Hematopoietic multipotent progenitor cell treated with erythropoietin and hydrocortisone succinate and interleukin-3 and kit ligand, for 15 days (in vitro differentiated cells): ENCODE data around the gene CUX1.
"Not testable (repeated sequence)": the region's sequence is repeated elsewhere in the genome, so short reads cannot be mapped to it uniquely, and the experiment has no call there.

Source experiments
- DNase-seq: peaks from one replicate; pipeline ENCODE4 v3.0.0-alpha.2; 2015; ENCODE audit warnings: low spot score

CUX1 gene

DNA sequence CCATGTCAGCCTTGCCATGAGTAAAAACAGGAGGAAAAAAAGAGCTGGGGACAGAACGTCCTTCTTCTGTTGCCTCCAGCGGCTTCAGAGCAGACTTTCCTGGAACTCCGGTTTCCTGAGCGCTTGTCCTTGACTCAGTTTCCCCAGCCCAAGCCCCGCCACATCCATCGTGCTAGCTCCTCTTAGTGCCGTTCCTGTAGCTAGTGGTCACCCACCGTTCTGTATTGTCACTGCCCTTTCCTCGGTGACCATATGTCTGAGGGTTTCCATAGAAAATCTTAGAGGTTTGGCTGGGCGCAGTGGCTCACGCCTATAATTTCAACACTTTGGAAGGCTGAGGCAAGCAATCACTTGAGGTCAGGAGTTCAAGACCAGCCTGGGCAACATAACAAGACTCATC is 100.1 kb downstream of the CUX1 start:
- DNase-seq, result no peak

DNA sequence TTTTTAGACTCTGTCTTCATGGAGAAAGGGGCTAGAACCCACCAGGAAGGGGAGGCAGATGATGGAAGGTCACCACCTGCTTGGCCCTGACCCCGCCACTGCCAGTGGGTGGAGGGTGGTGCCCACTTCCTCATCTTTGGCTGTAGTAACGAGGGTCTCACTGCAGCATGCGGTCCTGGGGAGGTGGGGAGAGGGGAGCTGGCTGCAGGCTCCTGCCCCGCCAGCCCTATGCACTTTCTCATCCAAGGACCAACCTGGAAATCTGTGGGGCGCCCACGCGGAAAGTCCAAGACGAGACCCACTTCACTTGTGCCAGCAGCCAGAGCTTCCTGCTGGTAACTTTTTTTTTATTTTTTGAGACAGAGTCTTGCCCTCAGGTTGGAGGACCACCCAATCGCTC is 101.0 kb downstream of the CUX1 start:
- DNase-seq, result no peak

DNA sequence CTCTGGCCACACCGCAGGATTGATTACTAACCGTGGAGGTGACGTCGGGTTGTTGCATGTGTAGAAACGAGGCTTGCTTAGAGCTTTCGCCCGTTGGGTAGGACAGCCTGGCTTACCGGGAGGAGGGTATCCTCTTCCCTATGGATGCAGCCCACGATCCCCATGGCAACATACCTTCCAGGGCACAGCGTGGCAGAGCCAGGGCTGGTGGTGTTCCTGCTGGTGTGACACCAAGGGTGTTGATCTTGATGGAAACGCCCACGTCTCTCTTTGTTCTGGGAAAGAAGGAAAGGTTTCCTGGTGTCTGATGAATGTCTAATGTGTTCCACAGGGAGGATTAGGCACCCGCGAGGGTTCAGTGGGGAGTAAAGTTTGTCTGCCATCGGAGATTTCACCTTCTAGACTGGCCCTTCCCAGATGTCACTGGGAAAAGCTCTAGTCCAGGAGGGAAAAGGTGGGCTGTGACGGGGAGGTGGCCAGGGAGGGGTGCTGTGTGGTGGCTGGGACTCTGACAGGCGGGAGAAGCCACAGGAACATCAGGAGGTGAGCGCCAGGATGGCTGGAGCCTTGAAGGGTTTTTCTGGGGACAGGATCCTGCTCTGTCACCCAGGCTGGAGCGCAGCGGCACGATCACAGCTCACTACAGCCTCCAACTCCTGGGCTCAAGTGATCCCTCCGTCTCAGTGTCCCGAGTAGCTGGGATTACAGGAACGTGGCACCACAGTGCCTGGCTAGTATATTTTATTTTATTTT is 102.1 kb downstream of the CUX1 start:
- DNase-seq, result no peak

DNA sequence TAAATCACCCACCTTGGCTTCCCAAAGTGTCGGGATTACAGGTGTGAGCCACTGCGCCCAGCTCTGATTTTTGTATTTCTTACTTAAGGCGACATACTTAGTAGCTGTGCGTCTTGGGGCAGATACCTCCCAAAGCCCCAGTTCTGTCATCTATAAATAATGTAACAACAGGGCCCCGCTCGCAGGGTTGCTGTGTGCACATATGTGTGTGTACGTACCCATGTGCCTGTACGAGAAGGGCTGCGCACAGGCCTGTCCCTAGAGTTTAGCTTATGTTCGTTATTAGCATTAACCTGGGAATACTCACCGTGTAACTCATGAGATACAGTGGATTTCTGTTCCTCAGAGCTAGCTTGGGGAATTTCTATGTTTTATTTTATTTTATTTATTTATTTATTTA is 103.6 kb downstream of the CUX1 start:
- no peak for DNase-seq

DNA sequence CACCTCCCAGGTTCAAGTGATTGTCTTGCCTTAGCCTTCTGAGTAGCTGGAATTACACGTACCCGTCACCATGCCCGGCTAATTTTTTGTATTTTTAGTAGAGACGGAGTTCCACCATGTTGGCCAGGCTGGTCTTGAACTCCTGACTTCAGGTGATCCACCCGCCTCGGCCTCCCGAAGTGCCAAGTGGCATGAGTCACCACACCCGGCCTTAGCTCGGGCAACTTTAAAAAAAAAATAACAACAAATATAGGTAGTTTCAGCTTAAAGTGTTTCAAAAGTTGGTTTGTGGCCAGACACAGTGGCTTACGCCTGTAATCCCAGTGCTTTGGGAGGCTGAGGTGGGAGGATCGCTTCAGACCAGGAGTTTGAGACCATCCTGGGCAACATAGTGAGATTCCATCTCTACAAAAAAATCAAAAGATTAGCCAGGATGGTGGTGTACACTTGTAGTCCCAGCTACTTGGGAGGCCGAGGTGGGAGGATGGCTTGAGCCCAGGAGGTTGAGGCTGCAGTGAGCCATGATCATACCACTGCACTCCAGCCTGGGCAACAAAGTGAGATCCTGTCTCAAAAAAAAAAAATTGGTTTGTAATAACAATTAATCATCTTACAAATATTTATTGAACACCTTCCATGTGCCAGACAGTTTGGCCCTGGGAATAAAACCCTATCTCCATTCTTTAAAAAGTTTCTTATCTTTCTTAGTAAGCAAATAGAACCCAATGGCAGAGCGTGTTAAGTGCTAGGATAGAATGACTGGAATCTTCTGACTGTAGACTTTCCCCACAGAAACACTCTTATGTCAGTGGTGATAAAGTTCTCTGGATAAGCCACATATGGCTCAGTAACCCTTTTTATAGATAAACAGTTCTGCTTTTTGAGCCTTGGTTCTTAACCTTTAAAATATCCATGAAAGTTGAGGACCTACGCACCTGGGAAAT is 104.4 kb downstream of the CUX1 start:
- not testable (repeated sequence) for DNase-seq

DNA sequence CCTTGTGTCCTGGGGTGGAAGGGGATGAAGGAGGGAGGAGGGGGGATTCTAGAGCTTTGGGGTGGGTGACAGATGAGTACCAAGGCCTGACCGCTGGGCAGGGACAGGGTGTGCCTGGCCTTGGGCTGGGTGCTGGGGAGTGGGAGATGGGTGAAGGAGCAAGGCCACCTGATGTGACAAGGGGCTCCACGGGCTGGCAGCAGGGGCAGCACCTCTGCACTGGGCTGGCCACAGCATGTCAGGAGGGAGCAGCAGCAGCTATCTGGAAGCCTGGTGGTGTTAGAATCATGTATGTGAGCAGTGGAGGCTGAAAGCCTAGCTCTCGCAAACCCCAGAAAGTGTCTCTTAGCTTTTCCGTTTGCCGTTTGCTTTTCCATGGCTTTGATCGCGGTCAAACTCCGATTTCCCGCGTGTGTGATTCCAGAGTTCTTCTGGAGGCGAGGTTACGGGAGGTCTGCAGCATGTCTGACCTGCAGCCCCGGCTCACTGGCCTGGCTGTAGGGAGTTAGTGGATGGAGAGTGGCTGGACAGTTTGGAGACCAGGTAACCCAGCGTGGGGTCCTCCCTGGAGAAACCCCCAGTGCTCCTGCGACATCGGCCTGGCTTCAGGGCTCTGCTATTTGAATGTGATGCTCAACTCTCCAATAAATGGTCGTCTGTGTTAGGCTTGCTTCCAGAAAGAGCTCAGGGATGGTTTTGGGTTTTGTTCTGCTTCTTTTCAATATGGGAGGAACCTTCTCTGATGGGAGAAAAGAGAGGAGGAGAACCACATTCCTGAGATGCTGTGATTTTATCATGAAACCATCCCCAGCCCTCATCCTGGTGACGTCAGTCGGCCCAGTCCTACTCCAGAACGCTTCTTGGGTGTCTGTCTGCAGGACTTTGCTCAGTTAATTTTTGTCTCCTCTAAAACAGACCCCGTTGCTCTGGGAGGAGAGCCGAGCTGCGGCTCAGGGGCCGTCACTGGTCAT is 105.5 kb downstream of the CUX1 start:
- DNase-seq, result no peak

DNA sequence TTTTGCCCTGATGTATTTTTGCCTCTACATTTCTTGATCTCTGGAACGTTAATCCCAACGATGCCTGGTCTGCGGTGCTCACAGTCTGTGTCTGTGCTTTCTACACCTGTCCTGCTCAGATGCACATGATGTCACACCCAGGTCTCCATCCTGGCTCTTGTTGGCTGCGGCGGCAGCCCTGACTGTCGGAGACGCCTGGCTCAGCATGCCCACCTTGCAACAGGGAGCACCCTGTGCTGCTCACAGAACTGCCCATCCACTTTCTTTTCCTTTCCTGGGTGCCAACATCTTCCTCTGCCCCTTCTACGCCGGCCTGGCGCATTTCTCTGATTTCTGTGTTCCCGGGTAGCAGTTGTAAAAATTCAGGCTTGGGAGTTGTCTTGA is 106.2 kb downstream of the CUX1 start:
- no peak for DNase-seq

DNA sequence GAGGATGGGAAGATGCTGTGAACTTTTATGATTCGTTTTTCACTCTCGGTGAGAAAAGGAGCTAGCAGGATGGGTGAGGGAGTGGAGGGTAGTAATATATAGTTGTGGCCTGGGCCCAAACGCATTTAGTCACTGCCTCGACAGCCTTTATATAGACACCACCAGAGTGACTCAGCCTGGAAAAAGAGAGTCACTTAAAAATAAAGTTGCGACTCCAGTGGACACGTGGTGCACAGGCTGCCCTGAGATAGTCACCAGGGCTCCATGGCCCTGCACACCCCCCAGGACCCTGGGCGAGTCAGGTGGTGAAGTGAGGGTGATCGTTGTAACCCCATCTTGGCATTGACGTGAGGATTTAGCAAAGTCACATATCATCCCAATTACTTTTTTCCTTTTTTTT is 106.7 kb downstream of the CUX1 start:
- no peak for DNase-seq

DNA sequence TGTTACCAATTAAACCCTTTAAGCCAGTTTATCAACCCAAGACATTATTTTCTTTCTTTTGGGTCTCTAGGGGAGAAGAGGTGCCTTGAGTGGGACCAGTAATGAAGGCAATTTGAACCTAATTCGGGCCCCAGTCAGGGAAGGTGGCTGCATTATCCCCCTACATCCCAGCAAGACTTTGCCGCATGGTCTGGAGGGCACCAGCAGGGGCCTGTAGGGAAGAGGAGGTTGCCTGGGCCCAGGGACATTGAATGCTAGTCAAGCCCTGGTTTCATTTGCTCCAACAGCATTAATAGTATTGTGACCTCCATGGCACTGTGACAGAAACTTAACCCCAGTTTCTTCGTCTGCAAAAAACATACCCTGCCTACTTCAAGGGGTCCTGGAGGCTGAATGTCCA is 108.8 kb downstream of the CUX1 start:
- no peak for DNase-seq

DNA sequence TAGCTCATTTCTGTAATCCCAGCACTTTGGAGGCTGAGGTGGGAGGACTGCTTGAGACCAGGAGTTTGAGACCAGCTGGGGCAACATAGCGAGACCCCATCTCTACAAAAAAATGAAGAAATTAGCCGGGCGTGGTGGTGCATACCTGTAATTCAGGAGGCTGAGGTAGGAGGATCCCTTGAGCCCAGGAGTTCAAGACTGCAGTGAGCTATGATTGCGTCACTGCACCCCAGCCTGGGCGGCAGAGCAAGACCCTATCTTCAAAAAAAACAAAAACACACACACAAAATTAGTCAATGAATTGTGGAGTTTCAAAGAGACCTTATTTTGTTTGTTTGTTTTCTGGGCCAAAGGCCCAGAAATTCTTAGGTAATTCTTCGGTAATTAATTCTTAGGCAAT is 110.0 kb downstream of the CUX1 start:
- DNase-seq, result no peak

DNA sequence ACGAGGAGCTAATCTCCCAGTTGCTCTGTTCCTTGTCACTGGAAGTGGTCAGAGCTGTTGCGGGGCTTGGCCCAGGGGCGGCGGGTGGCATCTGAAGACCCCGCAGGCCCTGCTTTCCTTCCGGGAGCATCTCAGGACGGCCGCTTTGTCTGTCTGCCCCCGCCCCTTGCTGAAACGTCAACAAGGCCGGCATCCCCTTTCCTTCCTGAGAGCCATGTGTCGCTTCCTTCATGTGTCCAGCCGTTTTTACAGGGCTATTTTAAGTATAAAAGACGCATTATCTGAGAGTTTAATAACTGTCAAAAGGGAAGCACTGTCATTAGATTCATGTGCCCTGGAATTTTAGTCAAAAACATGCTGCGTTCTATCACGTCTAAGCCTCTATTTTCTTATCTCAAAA is 110.4 kb downstream of the CUX1 start:
- DNase-seq, result no peak

DNA sequence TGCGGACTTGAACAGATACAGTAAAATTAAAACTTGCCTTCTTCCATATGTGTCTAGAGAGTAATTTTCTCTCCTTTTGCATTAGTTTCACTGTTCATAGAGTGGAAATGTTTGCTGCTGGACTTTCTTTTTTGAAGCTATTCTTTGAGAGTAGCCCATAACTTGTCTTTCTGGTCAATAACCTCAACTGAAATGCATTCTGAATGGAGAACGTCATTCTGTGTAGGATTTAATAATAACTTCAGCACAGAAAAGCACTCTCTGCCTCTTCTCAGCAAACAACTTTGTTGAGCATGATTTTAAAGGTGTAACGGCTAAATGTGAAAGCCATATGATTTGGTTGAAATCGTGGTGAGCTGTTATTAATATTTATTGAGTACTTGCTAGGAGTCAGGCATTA is 111.8 kb downstream of the CUX1 start:
- DNase-seq, result no peak

DNA sequence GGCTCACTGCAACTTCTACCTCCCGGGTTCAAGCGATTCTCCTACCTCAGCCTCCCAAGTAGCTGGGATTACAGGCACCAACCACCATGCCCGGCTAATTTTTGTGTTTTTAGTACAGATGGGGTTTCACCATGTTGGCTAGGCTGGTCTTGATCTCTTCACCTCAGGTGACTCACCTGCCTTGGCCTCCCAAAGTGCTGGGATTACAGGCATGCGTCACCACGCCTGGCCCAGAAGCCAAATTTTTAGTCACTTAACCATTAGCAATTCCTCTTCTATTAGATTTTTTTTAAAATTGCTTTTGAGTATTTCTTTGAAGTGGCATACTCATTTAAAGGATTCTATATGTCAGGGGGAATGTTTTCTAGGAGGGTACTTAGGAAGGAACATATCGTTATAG is 112.5 kb downstream of the CUX1 start:
- not testable (repeated sequence) for DNase-seq

DNA sequence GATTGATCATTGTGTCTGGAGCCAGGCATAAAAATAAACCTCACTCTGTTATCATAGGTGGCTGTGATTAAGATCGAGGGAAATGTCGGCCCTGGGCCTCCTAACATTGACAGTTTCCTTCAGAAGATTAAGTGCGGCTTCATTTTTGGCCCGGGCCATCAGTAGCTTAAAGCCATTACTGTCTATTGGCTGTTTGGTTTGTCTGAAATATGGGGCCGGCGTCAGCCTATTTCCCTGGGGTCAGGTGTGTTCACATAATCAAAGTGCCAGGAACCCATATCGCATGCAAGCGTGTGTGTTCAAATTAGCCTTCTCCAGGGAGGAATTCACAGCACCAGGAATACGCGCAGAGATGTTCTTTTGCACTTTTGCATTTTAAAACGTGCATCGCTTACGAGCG is 114.7 kb downstream of the CUX1 start:
- DNase-seq, result no peak

DNA sequence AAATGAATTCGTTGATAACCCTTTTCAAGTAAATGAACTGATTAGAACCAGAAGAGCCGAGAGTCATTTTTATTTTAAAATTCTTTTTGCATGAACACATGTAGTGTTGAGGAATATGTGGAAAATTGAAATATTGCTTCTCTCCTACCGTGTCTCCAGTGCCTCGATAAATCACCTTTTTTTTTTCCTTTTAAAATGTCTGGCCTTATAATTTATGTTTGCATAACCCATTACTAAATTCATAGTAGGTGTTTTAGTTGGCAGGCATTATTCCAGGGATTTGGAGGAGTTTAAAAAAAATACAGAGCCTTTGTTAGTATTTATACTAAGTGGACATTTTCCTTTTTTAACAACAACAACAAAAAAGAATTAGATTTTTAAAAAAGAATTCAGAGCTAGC is 115.6 kb downstream of the CUX1 start:
- DNase-seq, result no peak

DNA sequence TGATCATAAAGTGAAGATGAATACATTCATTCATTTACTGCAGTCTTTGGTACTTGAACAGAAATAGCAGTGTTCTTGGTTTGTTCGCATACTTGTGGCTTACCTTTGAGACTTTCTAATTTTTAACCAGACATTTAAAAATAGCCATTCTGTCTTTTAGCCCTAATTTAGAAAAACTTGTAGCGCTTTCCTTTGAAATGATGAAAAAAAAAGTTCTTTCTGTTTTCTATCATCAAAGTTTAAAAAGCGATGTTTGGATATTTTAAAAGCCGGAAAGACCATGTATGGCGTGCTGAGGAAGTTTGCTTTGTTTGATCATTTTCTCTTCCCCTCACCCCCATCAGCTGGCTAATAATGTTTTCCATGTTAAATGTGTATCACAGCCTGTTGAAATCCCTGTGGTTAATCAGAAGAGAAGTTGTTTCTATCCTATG is 116.3 kb downstream of the CUX1 start:
- no peak for DNase-seq

DNA sequence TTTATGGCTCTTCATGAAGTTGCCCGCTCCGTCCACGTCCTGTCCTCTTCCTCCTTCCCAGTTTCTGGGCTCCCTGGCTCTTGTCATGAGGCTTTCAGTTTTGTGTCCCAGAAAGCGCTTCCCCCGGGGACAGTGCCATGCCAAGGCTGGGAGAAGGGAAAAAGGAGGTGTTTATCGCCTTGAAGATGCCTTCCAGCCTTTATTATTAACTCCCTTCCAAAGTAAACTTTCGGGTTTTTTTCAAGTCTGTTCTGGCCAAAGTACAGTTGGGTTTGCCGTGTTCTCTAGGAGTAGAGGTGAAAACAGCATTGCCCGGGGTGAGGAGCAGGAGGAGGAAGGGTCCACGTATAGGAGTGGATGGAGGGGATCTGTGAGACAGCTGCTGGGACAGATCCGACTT is 117.2 kb downstream of the CUX1 start:
- DNase-seq, result no peak

DNA sequence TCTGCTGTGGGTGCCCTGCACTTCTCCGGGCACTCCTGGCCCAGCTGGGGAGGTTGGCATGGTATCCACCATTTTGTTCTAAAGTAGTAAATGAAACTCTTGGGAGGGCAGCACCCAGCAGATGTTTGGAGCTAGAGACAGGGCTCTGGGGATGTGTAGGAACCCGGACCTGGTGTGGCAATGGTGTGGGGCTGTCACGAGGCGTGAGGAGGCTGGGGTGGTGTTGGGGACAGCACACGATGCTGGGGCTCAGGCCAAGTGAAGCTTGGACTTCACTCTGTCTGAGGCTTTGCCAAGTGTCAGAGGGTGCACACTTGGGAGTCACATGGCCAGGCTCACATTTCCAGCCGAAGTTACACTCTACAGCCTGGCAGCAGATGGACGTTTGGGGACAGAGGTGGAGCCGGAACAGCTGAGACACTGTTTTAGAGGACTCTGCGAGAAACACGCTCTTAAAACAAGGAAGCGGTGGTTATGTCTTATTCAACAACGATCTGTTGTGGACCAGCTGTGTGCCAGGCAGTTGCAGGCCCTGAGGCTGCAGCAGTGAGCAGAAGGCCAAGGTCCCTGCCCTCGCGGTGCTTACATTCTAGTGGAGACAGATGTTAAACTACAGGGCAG is 118.2 kb downstream of the CUX1 start:
- DNase-seq, result no peak

DNA sequence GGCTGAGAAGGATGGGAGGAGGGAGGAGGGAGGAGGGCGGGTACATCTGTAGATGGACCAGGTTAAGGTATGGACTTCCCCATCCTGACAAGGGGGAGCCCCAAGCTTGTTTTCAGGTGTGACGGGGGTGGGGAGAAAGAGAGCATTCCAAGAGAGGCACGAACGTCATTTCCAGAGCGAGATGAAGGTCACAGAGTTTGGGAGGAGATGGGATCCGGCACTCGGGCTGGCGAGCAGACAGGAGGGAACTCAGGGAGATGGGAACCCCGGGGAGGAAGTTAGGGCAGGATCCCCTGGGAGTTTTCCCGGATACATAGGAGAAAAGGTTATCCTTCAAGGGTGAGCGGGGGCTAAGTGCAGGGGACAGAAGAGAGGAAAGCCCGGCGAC is 118.8 kb downstream of the CUX1 start:
- DNase-seq, result no peak

DNA sequence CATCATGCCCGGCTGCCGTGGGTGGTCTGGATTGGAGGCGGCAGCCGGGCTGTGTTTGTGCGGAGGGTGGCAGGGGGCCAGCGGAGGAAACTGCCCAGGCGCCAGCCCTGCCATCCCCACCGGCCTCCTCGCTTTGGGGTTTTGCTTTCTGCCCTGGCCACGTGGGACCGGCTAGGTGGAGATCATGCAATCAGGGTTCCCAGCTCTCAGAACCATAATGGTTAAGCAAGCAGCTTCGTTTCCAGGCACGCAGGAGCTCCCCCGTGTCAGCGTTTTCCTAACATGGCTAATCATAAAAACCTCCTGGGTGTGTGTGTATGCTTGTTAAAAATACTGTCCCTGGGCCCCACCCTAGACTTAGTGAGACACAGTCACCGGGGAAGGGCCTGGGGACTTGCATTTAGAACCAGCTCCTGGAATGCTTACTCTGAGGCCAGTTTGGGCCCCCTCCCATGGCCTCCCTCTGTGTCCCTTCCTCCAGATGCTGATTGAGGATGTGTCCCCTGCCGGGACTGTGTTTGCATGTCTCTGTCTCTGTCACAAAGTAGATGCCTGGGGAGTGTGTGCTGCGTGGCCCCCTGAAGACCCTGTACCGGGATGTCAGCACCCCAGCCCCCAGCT is 119.3 kb downstream of the CUX1 start:
- no peak for DNase-seq
